Measurements from ENCODE around the gene AUNIP.

The AUNIP gene

DNA sequence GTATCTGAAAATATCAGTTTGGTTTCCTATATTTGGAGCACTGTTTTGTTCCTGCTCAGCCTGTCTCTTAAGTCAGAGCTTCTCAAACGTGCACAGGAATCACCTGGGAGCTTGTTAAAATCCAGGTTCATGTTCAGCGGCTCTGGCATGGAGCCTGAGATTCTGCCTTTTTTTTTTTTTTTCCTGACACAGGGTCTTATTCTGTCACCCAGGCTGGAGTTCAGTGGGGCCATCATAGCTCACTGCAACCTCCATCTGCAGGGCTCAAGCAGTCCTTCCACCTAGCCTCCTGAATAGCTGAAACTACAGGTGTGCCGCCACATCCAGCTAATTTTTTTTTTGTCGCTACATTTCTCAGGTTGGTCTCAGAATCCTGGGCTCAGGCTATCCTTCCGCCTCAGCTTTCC lies 71.5 kb downstream of the AUNIP start:
- no peak for FAIRE-seq

DNA sequence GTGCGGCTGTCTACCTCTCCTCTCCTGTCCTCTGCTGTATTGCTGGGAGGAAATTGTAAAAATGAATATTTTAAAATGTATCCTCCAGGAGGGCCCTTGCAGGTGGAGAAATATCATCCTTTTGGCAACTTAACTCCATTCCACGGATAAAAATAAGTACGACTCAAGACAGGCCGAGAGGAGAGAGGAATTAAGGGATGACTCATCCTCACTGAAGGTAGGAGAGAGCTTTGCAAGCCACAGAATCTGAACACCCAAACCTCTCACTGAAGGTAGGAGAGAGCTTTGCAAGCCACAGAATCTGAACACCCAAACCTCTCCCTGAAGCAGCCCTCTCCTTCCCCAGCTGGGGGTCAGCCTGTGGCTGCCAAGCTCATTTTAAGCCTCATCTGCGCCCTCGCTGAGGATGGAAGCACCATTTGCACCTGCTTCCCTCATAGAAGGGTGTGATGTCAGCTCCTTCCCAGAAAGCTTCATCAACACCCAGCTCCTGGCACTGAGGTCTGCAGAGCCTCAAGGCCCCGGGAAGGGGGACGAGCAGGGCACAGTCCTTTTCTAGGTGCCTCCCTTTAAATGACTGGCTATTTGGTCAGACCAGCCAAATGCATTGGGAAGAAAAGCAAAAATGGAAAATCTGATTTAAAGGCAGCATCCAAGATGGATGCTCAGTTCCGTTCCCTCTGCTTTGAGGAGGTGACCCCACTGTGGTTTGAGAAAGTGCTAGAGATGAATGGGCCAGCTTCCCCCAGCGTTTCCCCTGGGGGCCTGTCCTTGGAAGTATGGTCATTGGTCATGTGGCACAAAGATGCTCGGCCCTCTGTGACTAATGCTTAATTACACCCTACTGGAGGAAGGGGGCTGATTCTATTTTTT lies 72.1 kb downstream of the AUNIP start:
- FAIRE-seq = no peak

DNA sequence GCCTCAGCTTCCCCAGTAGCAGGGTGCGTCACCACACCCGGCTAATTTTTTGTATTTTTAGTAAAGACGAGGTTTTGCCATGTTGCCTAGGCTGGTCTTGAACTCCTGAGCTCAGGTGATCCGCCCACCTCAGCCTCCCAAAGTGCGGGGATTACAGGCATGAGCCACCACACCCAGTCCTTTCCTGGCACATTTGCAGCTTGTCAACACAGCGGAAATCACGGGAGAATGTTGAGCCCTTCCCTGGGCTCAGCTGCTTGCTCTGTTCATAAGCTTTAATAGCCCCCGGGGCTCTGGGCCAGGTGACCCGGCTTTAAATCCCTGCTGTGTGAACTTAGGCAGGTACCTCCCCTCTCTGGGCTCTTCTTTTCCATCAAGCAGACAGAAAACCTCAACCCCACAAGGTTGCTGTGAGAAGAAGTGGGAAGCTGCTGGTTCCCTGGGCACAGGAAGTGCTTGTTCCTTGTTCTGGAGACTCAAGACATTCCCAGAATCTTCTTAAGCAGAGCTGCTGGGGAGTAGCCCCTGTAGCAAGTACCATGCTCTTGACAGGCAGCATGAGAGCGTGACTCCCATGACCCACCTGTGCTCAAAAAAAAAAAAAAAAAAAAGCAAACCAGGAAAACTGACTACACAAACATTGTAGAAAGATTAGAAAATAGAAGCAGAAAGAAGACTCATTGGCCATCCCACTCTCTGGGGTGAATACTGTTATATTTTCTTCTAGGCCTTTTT lies 73.8 kb downstream of the AUNIP start:
- FAIRE-seq = no peak

DNA sequence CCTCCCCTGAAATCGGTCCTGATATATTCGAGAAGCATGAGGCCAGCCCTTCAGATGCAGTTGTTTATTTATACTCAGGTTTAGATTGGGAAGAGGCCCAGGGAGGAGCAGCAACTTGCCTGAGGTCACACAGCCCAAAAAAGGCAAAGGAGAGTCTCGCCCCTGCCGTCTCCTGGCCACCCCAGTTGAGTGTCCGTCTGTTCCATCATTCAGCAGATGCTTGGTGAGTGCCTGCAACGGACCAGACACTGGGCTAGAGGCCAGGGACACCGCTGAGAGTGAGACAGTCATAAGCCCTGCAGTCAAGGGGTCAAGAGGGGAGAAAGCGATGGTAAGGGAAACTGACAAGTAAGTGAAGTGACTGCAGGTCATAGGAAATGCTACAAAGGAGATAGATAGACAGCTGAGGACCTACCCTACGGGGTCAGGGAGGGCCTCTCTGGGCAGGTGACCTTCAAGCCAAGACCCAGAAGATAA lies 74.6 kb downstream of the AUNIP start:
- FAIRE-seq = no peak

Measured in G401.6 (cell line).